ENCODE data around the gene ATRAID.

The ATRAID gene

DNA sequence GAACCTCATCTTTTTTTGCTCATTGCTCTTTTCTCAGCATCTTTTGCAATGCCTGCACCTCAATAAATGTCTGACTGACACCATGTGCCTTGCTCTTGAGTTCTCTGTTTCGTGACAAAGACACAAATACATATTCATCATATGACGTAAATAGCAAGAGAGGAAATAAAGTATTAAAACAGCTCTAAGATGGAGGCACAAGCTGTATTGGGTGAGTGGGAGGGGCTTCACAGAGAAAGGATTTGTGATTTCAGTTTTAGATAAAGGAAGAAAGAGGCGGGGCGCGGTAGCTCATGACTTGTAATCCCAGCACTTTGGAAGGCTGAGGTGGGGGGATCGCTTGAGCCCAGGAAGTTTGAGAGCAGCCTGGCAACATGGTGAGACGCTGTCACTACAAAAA lies 8.2 kb downstream of the ATRAID start:
- DNase-seq, result no peak

DNA sequence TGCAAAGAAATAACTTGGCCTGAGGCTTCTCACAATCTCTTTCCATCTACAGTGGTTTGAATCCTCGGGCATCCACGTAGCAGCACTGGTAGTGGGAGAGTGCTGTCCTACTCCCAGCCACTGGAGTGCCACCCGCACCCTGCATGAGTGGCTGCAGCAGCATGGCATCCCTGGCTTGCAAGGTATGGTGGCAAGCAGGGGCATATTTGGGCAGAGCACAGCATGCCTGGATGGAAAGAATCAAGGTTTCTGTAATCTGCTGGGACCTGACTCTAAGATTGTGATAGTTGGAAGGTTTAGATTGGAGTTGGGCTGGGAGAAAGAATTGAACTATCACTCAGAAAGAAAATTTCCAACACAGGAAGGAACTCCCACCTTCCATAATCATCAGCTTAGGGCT lies 9.3 kb downstream of the ATRAID start:
- no peak for DNase-seq

DNA sequence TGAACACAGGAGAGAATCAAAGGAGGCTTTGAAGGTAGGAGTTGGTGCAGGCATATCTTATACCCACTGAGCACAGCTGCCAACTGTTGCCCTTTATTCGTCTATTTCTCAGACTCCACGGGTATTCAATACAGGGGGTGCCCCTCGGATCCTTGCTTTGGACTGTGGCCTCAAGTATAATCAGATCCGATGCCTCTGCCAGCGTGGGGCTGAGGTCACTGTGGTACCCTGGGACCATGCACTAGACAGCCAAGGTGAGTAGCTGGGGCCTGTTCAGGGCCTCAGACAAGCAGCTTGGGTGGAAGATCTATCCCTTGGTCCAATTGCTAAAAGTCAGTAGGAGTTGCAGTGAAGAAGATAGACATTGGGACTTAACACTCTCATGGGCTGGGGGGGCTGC lies 10.6 kb downstream of the ATRAID start:
- no peak for DNase-seq

DNA sequence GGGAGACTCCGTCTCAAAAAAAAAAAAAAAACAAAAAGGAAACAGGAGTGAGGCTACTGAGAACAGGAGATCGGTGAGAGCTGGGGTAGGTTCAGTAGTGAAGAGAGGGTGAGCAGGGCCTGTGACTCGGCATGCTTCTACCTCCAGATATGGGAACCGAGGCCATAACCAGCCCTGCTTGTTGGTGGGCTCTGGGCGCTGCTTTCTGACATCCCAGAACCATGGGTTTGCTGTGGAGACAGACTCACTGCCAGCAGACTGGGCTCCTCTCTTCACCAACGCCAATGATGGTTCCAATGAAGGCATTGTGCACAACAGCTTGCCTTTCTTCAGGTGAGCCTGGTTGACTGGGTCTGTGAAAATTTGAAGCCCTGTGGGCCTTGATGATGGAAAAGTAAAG lies 11.6 kb downstream of the ATRAID start:
- DNase-seq, result no peak

DNA sequence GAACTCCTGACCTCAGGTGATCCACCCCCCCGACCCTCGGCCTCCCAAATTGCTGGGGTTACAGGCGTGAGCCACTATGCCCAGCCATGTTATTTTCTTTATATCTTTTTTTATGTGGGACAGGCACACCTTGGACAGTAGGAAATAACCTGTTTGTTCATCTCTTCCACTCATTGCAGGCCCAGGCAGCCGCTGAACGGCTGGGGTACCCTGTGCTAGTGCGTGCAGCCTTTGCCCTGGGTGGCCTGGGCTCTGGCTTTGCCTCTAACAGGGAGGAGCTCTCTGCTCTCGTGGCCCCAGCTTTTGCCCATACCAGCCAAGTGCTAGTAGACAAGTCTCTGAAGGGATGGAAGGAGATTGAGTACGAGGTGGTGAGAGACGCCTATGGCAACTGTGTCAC lies 13.7 kb downstream of the ATRAID start:
- DNase-seq, result no peak

DNA sequence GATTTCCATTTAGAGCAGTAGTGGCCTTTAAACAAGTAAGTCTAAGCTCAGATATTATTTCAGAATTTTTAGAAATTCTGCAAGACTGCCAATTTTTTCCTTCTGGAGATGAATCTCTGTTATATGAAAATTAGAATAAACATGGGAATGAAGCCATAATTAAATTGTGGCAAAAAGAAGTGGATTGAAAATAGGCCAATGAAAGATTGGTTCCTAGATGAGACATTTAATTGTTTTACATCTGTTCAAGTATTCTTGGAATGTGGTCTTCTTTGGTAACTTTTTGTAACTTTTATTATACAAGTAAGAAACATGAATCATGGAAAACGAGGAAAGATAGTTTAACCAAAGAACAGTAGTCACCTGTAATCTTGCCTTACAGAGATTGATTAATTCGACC lies 15.7 kb downstream of the ATRAID start:
- DNase-seq, result no peak

DNA sequence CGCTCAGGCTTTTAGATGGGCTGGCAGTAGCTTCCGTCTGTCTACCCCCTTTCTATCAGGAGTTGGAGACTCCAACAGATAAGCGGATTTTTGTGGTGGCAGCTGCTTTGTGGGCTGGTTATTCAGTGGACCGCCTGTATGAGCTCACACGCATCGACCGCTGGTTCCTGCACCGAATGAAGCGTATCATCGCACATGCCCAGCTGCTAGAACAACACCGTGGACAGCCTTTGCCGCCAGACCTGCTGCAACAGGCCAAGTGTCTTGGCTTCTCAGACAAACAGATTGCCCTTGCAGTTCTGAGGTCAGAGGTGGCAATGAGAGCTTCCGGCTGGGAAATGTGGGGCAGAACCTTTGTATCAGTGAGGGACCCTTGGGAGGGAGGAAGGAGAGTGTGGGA lies 20.1 kb downstream of the ATRAID start:
- DNase-seq, result no peak

DNA sequence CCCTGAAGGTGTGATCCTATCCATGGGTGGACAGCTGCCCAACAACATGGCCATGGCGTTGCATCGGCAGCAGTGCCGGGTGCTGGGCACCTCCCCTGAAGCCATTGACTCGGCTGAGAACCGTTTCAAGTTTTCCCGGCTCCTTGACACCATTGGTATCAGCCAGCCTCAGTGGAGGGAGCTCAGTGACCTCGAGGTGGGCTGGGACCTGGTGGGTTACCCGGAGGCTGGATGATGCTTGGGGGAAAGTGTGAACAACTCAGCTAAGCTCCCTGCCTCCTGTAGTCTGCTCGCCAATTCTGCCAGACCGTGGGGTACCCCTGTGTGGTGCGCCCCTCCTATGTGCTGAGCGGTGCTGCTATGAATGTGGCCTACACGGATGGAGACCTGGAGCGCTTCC lies 21.5 kb downstream of the ATRAID start:
- DNase-seq, result no peak

DNA sequence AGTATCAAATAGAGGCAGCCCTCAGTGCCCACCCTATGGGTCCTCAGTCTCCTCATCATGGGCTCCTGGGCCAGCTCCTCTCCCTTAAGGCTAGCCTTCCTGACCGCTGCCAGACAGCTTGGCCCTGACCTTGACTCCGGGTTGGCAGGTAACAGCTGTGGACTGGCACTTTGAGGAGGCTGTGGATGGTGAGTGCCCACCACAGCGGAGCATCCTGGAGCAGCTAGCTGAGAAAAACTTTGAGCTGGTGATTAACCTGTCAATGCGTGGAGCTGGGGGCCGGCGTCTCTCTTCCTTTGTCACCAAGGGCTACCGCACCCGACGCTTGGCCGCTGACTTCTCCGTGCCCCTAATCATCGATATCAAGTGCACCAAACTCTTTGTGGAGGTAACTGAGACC lies 24.3 kb downstream of the ATRAID start:
- no peak for DNase-seq

DNA sequence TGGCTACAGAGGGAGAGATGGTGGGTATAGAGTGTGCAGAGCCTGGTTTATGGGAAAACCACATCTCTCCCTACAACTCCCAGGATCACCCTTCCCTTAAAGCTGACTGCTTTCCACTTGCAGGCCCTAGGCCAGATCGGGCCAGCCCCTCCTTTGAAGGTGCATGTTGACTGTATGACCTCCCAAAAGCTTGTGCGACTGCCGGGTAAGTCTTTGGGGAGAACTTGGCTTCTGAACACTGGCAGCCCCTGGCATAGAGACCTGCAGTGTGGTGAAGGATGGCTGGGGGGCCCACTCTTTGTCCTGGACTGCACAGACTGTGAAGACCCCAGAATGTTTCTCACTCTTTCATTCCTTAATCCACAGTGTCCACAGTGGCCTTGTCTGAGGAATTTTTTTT lies 24.8 kb downstream of the ATRAID start:
- DNase-seq, result no peak

DNA sequence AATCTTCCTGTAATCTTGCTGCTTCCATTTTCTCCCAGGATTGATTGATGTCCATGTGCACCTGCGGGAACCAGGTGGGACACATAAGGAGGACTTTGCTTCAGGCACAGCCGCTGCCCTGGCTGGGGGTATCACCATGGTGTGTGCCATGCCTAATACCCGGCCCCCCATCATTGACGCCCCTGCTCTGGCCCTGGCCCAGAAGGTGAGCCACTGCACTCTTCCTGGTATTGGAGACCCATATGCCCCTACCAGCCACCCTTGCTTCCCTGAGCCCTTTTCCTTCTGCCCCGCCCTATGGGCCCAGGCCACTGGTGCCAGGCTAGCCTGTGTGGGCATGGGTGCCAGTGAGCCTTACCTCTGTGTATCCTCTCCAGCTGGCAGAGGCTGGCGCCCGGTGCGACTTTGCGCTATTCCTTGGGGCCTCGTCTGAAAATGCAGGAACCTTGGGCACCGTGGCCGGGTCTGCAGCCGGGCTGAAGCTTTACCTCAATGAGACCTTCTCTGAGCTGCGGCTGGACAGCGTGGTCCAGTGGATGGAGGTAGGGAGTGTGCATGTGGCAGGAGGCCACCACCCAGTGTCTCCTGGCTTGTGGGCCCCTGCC lies 25.6 kb downstream of the ATRAID start:
- DNase-seq, result no peak

DNA sequence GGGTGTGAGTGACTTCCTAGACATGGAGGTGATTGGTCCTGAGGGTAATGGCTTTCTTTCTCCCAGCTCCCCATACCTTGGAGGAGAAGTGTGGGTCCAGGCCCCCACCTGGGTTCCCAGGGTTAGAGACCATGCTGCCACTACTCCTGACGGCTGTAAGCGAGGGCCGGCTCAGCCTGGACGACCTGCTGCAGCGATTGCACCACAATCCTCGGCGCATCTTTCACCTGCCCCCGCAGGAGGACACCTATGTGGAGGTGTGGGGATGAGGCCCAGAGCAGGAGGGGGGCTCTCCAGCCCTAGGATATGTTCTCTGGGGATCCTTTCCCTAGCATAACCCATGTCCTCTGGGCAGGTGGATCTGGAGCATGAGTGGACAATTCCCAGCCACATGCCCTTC lies 27.1 kb downstream of the ATRAID start:
- DNase-seq, result no peak

DNA sequence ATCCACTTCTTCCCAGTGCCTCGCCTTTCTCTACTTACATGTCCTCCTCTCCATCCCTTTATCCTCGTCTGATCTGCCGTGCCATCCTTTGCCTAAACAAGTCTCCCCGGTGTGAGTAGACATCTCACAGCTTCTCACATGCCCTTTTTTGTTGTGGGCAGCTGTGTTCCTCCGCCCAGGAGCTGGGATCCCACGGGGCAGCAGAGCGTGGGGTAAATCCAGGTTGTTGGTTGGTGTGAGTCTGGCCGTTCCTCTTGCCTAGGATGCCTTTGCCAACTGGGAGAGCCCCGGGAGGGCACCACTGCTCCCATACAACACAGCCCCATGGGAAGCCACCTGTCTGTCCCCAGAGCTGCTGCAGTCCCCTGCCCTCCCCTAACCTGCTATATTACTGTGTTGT lies 28.6 kb downstream of the ATRAID start:
- no peak for DNase-seq

DNA sequence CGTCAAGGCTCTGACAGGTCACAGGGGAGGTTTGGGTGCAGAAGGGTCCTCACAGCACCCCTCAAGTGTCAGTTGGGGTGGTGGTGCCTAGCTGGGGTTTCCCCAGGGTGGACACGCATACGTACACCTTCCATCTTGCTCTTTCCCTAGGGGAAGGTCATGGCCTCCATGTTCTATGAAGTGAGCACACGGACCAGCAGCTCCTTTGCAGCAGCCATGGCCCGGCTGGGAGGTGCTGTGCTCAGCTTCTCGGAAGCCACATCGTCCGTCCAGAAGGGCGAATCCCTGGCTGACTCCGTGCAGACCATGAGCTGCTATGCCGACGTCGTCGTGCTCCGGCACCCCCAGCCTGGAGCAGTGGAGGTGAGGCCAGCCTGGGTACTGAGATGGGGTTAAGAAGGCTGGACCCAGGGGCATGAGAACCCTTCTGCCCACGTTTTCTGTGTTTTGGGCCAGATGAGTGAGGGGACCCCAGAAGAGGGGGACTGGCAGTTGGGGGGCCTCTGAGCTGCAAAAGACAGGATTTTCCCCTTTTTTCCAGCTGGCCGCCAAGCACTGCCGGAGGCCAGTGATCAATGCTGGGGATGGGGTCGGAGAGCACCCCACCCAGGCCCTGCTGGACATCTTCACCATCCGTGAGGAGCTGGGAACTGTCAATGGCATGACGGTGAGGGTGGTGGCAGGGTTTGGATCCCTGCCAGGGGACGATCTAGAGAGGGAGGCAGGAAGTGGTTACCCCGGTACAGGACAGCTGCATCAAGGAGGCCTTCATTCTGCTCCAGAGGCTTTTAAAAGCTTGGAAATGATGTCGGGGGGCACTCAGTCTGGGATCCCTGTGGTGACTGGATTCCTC lies 30.1 kb downstream of the ATRAID start:
- DNase-seq, result no peak

DNA sequence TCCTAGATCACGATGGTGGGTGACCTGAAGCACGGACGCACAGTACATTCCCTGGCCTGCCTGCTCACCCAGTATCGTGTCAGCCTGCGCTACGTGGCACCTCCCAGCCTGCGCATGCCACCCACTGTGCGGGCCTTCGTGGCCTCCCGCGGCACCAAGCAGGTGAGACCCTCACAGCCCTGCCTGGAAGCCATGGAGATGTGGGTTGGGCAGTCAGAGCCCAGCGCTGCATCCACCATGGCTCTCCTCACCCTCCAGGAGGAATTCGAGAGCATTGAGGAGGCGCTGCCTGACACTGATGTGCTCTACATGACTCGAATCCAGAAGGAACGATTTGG lies 30.7 kb downstream of the ATRAID start:
- no peak for DNase-seq

DNA sequence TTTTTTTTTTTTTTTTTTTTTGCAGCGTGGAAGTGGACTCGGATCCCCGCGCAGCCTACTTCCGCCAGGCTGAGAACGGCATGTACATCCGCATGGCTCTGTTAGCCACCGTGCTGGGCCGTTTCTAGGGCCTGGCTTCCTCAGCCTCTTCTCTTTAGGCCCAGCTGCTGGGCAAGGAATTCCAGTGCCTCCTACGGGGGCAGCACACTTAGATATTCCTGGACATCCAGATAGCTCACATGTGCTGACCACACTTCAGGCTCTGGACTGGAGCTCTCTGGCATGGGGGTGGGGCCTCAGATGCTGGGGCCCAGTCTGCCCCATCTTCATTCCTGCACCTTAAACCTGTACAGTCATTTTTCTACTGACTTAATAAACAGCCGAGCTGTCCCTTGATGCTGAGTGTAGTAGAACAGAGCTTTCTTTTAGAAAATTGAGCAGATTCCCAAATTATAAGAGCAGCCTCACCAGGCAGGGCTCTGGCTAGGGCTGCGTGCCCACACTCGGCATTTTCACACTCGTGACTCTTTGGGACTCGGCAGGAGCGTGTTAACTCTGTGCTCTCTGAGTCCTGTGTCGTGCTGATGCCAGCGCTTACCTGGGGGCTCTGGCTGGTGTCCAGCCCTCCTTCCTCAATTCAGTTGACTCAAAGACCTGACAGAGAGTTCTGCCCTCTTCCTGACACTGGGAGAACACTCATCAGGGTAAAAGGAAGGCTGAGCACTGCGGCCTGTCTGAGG lies 31.7 kb downstream of the ATRAID start:
- DNase-seq, result no peak

DNA sequence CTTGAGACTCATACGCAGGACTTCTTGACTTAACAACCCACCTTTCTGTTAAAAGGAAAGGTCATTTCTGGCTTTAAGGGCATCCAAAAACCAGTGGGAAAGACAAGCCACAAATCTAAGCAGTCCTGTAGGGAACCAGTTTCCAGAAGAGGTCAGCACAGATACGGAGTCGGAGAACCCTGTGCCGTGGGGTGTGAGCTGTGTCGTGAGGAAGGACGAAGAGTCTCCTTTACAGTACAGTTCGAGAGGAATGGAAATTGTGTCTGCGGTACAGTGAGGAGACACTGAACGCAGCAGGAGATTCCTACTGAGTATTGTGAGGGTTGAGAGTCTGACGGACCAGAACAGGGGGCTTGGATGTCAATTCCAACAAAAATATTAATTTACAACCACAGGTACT lies 33.3 kb downstream of the ATRAID start:
- DNase-seq, result no peak

DNA sequence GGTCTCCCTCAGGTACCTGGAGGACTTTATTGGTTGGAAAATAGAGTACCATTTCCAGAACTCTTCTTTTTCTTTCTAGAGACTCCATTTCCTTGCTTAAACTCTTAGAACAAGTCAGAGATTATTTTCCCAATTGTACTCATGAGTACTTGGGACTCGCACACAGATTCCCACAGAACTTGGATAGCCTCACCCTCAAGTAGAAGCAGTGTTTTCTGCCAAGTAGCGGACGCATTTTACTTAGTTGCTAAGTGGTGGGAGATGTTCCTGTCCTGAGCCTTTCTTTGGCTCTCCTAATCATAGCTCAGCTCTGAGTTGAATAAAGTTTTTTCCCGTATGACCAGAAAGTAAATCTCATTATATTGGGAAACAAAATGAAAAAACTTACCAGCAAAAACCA lies 33.8 kb downstream of the ATRAID start:
- no peak for DNase-seq

DNA sequence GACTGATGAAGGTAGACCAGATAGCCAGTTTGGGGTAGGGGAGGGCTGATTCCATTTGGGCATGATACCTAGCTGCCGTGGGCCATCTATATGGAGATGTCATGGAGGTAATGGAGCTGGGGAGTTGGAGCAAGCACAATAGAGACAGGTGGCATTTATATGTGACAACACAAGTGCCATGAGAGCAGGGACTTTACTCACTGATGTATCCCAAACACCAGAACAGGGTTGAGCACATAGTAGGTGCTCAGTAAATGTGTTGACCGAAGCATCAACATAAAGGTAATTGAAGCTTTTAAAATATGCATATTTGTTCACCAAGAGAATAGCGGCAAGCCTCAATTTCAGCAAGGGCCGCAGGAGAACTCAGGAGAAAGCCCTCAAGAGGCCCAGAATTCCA lies 36.1 kb downstream of the ATRAID start:
- DNase-seq, result no peak

DNA sequence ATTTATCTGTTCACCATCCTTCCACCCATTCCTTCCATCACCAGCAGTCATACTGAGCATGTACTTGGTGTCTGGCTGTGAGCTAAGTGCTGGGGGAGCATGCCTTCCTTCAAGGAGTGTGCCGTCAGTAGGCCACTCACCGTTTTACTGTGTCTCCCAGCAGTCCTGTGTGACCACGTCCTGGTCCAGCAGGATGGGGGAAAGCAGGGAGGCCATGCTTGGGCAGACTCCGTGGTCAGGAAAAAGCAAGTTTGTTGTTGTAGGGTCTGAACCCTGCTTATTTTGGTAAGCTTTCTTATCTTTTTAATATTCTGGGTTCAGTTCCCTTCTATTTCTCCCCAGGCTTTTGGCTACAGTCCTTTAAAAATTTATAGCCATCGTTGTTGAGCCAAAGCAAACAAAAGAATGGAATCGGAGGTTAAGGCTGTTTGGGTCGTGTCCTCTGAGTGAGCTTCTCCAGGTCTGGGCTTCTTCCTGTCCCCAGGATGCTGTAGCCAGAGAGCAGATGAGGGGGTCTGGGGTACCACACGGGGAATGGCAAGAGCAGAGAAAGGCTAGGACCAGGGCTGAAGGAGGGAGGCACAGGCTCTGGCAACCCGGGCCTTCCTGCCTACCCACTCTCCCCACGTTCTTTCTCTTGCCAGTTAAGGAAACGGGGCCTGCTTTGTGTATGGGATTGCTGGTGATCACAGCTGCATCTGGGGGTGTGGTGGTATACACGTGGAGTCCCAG lies 37.5 kb downstream of the ATRAID start:
- DNase-seq, result no peak

DNA sequence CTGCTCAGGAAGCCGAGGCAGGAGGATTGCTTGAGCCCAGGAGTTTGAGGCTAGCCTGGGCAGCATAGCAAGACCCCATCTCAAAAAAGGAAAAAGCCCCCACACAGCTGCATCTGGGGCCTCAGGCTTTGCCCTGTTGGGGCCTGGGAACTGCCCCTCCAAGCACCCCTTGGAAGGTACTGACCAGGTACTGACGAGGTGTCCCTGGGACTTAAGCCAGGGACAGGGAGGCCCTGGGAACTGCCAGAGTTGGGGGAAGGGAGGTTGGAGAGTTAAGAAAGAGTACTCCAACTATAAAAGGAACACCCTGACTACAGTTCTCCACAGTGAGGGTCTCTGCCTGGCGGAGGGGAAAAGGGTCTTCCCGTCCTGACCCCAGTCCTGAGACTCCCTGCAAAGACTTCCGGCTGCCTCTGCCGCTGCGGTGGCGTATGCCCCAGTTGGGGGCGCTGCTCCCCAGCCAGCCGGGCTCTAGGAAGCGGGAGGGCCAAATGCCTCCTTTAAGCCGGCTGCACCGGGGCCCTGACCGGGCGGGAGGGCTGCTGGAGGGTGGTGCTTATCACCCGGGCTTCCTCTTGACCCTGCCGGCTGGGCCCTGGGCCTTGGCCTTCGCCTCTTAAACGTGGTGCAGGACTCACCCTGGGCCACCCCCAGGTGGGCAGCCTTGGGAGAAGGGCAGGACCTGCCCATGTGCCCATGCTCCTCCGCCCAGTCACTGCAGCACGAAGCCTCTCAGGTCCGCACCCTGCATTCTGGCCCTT lies 38.2 kb downstream of the ATRAID start:
- DNase-seq, result peak; percentile 29

DNA sequence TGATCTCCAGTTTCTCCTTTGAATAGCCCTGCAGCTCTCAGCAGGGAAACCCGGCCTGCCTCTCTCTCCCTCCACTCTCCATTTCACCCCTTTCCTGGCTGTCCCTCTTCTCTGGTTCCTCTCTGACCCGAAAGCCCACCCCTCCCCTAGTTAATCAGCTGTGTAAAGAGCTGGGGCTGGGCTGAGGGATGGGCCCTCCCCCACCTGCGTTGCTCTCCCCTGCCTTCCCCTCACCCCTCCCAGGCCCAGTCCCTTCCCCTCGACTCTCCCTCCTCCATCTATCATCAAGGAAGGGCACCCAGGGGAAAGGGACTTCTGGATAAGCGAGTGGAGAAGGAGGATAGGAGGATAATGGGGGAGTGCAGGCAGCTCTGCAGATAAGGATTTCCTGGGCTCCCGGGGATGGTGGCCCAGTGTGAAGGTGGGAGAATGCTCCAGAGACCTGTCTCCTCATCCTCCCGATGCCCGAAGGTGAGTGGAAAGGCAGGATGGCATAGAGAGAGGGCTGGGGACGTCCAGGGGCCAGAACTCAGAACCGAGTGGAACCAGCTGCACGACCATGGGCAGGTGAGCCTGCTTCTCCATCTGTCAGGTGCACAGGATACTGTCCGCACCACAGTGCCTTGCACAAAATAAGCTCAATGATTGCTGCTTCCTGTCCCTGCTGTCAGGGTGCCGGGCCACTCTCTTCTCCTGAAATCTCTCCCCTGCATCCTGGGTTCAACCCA lies 39.0 kb downstream of the ATRAID start:
- no peak for DNase-seq

Data from fibroblast of skin of abdomen (primary cell).